Kidney (tissue), 14 donors: ENCODE data around the gene HCRTR1. TPM values are rescaled to one million over a fixed set of nuclear protein-coding genes. Genes with fewer than 3 reads are reported as not detected.

Experiments
- DNase-seq, 5 donors: peaks; one replicate each; pipeline ENCODE4 v3.0.0-alpha.2; 2013 to 2020
- FAIRE-seq: peaks from 2 replicates; lab custom pipeline; 2012; peaks lifted over from hg19 to GRCh38; lab: Jason Lieb, UNC
- H3K27ac ChIP-seq, 2 donors: one replicate each; pipeline ENCODE4 v1.7.0; 2013; ENCODE audit warnings: low read depth in 2 of 2, low read length in 2 of 2, inconsistent platforms in 1 of 2
- H3K27me3 ChIP-seq: one replicate; pipeline ENCODE4 v1.7.1; 2013; ENCODE audit warnings: low read length, inconsistent platforms; ENCODE audit not compliant: control insufficient read depth, insufficient read depth
- H3K36me3 ChIP-seq, 3 donors: one replicate each; pipeline versions ENCODE4 v1.7.0 to v1.7.1; 2013; ENCODE audit warnings: low read length in 3 of 3, control low read depth in 1 of 3, inconsistent platforms in 1 of 3; ENCODE audit not compliant: insufficient read depth in 3 of 3, control insufficient read depth in 2 of 3
- H3K4me1 ChIP-seq, 3 donors: one replicate each; pipeline versions ENCODE4 v1.7.0 to v1.7.1; 2013; ENCODE audit warnings: low read length in 3 of 3, inconsistent platforms in 1 of 3, low read depth in 1 of 3; ENCODE audit not compliant: control insufficient read depth in 2 of 3, insufficient read depth in 2 of 3
- H3K4me3 ChIP-seq, 3 donors: one replicate each; pipeline versions ENCODE4 v1.7.0 to v1.8.1; 2013; ENCODE audit warnings: low read length in 3 of 3, control low read depth in 1 of 3, inconsistent platforms in 1 of 3
- H3K9ac ChIP-seq, 3 donors: one replicate each; pipeline versions ENCODE4 v1.7.0 to v1.7.1; 2013; ENCODE audit warnings: low read length in 3 of 3, control low read depth in 1 of 3, inconsistent platforms in 1 of 3
- H3K9me3 ChIP-seq, 3 donors: one replicate each; pipeline versions ENCODE4 v1.7.0 to v1.7.1; 2013; ENCODE audit warnings: low read length in 3 of 3, control low read depth in 1 of 3, inconsistent platforms in 1 of 3; ENCODE audit not compliant: control insufficient read depth in 2 of 3, insufficient read depth in 1 of 3
- CTCF ChIP-seq: IDR thresholded peaks from 3 replicates; pipeline ENCODE4 v1.5.1; 2012; ENCODE audit warnings: mild to moderate bottlenecking, moderate library complexity, borderline replicate concordance; ENCODE audit not compliant: insufficient read depth; ENCODE audit errors: extremely low read depth
- intact Hi-C: fragments of 100-400 bp; cut with DNase I; formaldehyde crosslinking; loops from one replicate; pipeline ENCODE4 v1.11.1; 2022
- polyA plus RNA-seq: library from polyadenylated mRNA; stranded (reverse); fragments of 350-450 nt; fragmentation: Illumina TruSeq; extraction: RNeasy Lipid Tissue Mini Kit (QIAGEN cat#74804); gene quantifications from one replicate; pipeline ENCODE4 v1.2.3, GENCODE V29; 2014; ENCODE audit warnings: low read depth, low replicate concordance; ENCODE audit not compliant: insufficient read depth
- total RNA-seq: library from RNA; stranded (reverse); fragmentation: NEBNext Ultra II Directional; extraction: Animal tissue kit (Norgen Biotek cat#: 25700); gene quantifications from one replicate; pipeline ENCODE4 v1.2.1, GENCODE V29; 2021
- donor health status: control.
- donor health status: control.
- donor health status: control.
- donor health status: control.
- donor health status: control.
- donor health status: DM: yes; HTN: yes; CAD: no.
- donor health status: Normal renal cell carcinoma (clear cell type).

Gene HCRTR1
- total and polyA plus RNA-seq, 2 donors from 2014 or later: 0.35 TPM; not detected in 1

GRCh38 chr1:31663622-31664452 is 46.3 kb downstream of the HCRTR1 start:
- TF ChIP-seq CTCF: peak; percentile 96
- H3K9me3 ChIP-seq: no peaks in the 10 kb centered on the region
- DNase-seq: peak in 4 of 5 donors; percentile 64 to 84 (median 76)
- intact Hi-C loops: loop anchor here (5.0 kb wide), 1 partner anchor 128 kb away; no protein-coding TSS in a partner anchor
- no peaks in the 10 kb centered on the region for H3K27me3 ChIP-seq
- H3K27ac ChIP-seq: no peak overlapping the region
- H3K4me3 ChIP-seq: no peak overlapping the region
- H3K36me3 ChIP-seq: no peaks in the 10 kb centered on the region
- H3K4me1 ChIP-seq: no peaks in the 10 kb centered on the region
- H3K9ac ChIP-seq: no peak overlapping the region
- no peak for FAIRE-seq

GRCh38 chr1:31664528-31664927 is 47.0 kb downstream of the HCRTR1 start:
- no peak overlapping the region for H3K27ac ChIP-seq
- H3K27me3 ChIP-seq: no peaks in the 10 kb centered on the region
- H3K9ac ChIP-seq: no peak overlapping the region
- H3K4me3 ChIP-seq: no peak overlapping the region
- DNase-seq (no peak), FAIRE-seq (no peak)
- TF ChIP-seq CTCF: no peak
- H3K9me3 ChIP-seq: no peaks in the 10 kb centered on the region
- intact Hi-C loops: loop anchor here (5.0 kb wide), 1 partner anchor 128 kb away; no protein-coding TSS in a partner anchor
- peaks cover 0 to 6% (median 0%) of the 10 kb centered on the region in 3 donors for H3K4me1 ChIP-seq
- H3K36me3 ChIP-seq: no peaks in the 10 kb centered on the region

- intact Hi-C loops: no loop called here
- Histone ChIP-seq H3K27ac (no peak overlapping the region), H3K9me3 (no peaks in the 10 kb centered on the region), H3K27me3 (no peaks in the 10 kb centered on the region), H3K9ac (no peak overlapping the region), H3K4me1 (peaks cover 0 to 14% (median 4%) of the 10 kb centered on the region in 3 donors), H3K36me3 (no peaks in the 10 kb centered on the region), H3K4me3 (no peak overlapping the region)
- TF ChIP-seq CTCF: no peak
- no peak for FAIRE-seq
- peak in 1 of 5 donors; percentile 29 for DNase-seq
Observed at GRCh38 chr1:31665234-31665878, 47.9 kb downstream of the HCRTR1 start.
